Subcutaneous adipose tissue (tissue), 4 donors: ENCODE results near the gene PPP3R1. TPM values are rescaled to one million over a fixed set of nuclear protein-coding genes. Genes with fewer than 3 reads are reported as not detected.

Source experiments
- CTCF ChIP-seq: fragments of 450-650 bp; IDR thresholded peaks from one replicate; pipeline ENCODE4 v1.5.1; 2016; ENCODE audit warnings: low read depth, mild to moderate bottlenecking, control low read depth, antibody characterized with exemption, moderate library complexity
- total RNA-seq, 4 donors: library from RNA; depleted of rRNA; stranded (reverse); fragments of >200 nt; gene quantifications; one replicate each; pipeline ENCODE4 v1.1.0, GENCODE V29; 2016

Gene PPP3R1
- total RNA-seq, 4 donors from 2014 or later: 68.6 to 86.3 (median 70.1) TPM

- TF ChIP-seq CTCF: no peak
Measured at GRCh38 chr2:68158134-68158447, 94.2 kb downstream of the PPP3R1 start.

GRCh38 chr2:68157402-68158133 lies 94.8 kb downstream of the PPP3R1 start, which contains the start of gene PNO1:
TSS of gene PNO1 (plus strand) at chr2:68157888. CDS start at chr2:68157935, 47 bp downstream.
- TF ChIP-seq CTCF: no peak

GRCh38 chr2:68157002-68157401 lies 95.3 kb downstream of the PPP3R1 start:
- no peak for TF ChIP-seq CTCF

GRCh38 chr2:68156419-68156818 lies 95.9 kb downstream of the PPP3R1 start:
- TF ChIP-seq CTCF: no peak

GRCh38 chr2:68155618-68156017 lies 96.7 kb downstream of the PPP3R1 start:
- no peak for TF ChIP-seq CTCF

- no peak for TF ChIP-seq CTCF
Measured at GRCh38 chr2:68152681-68153347, 99.5 kb downstream of the PPP3R1 start.

- no peak for TF ChIP-seq CTCF
Measured at GRCh38 chr2:68151037-68151436, 101.3 kb downstream of the PPP3R1 start.
